ENCODE data around the gene LPAR3. TPM values are rescaled to one million over a fixed set of nuclear protein-coding genes. Genes with fewer than 3 reads are reported as not detected.

Gene LPAR3
- polyA plus RNA-seq, 3 donors = not detected

GRCh38 chr1:84772428-84772943, 120.5 kb downstream of the LPAR3 start:
- no peaks in the 10 kb centered on the region for H3K36me3 ChIP-seq (replicated peaks in 1 of 2; ENCODE audit: control insufficient read depth in 1 of 2, insufficient read depth in 2 of 2, low read length in 2 of 2)
- 36% methylated on average over 4 of the region's 6 CpGs for WGBS (ENCODE audit: insufficient coverage)

GRCh38 chr1:84771895-84772294, 121.1 kb downstream of the LPAR3 start:
- H3K36me3 ChIP-seq (replicated peaks in 1 of 2; ENCODE audit: control insufficient read depth in 1 of 2, insufficient read depth in 2 of 2, low read length in 2 of 2) = no peaks in the 10 kb centered on the region
- no CpG with 5 or more reads among the region's 2 CpGs for WGBS (ENCODE audit: insufficient coverage)
- no peak for DNase-seq
- H3K27me3 ChIP-seq (ENCODE audit: control insufficient read depth in 2 of 2, insufficient read depth in 2 of 2, low read length in 2 of 2) = no peaks in the 10 kb centered on the region
- intact Hi-C loops (cut with micrococcal nuclease) = loop anchor here in 1 of 2 donors (5.0 to 10.0 kb wide), 2 partner anchors 170 to 867 kb away; no protein-coding TSS in a partner anchor
- Mint-ChIP-seq H3K27me3 (ENCODE audit: low read depth in 3 of 3) (peaks cover 4 to 5% (median 4%) of the 10 kb centered on the region in 3 donors), H3K9me3 (no peaks in the 10 kb centered on the region), H3K4me1 (no peaks in the 10 kb centered on the region), H3K4me3 (no peak overlapping the region), H3K36me3 (no peaks in the 10 kb centered on the region), H3K27ac (no peak overlapping the region)
- no peaks in the 10 kb centered on the region for H3K4me1 ChIP-seq (ENCODE audit: control insufficient read depth in 1 of 2, insufficient read depth in 2 of 2, low read length in 2 of 2)
- no peaks in the 10 kb centered on the region for H3K79me2 ChIP-seq (ENCODE audit: insufficient read depth, low read length)
- H4K20me1 ChIP-seq (ENCODE audit: insufficient read depth, low read length) = no peaks in the 10 kb centered on the region
- H3K9ac ChIP-seq (ENCODE audit: insufficient read depth, low read length, poor library complexity, severe bottlenecking) = no peak overlapping the region
- no peak overlapping the region for H3K27ac ChIP-seq (ENCODE audit: low read depth in 1 of 2, low read length in 2 of 2)
- H3K4me3 ChIP-seq (replicated peaks in 1 of 3; ENCODE audit: low read depth in 2 of 3, low read length in 3 of 3) = no peak overlapping the region
- no peak overlapping the region for H2AFZ ChIP-seq (ENCODE audit: insufficient read depth, low read depth, low read length, poor library complexity, severe bottlenecking)
- no peaks in the 10 kb centered on the region for H3K9me3 ChIP-seq (replicated peaks in 1 of 2; ENCODE audit: control insufficient read depth in 1 of 2, insufficient read depth in 1 of 2, low read length in 2 of 2)
- TF ChIP-seq CTCF (IDR thresholded peaks at IDR 0.05) = no peak
- no peak overlapping the region for H3K4me2 ChIP-seq (replicated peaks; ENCODE audit: extremely low read depth, low read length, poor library complexity, severe bottlenecking)

More at GRCh38 chr1:84772428-84772943, 120.5 kb downstream of the LPAR3 start:
- TF ChIP-seq CTCF (IDR thresholded peaks at IDR 0.05) = peak; percentile 92
- Mint-ChIP-seq H3K4me3 (no peak overlapping the region), H3K9me3 (no peaks in the 10 kb centered on the region), H3K27me3 (ENCODE audit: low read depth in 3 of 3) (peaks cover 4 to 5% (median 4%) of the 10 kb centered on the region in 3 donors), H3K4me1 (no peaks in the 10 kb centered on the region), H3K36me3 (no peaks in the 10 kb centered on the region), H3K27ac (no peak overlapping the region)
- H3K4me2 ChIP-seq (replicated peaks; ENCODE audit: extremely low read depth, low read length, poor library complexity, severe bottlenecking) = no peak overlapping the region
- no peak overlapping the region for H3K27ac ChIP-seq (ENCODE audit: low read depth in 1 of 2, low read length in 2 of 2)
- peak; percentile 55 to 68 (median 67) for DNase-seq
- no peak overlapping the region for H2AFZ ChIP-seq (ENCODE audit: insufficient read depth, low read depth, low read length, poor library complexity, severe bottlenecking)
- H3K9ac ChIP-seq (ENCODE audit: insufficient read depth, low read length, poor library complexity, severe bottlenecking) = no peak overlapping the region
- H3K4me3 ChIP-seq (replicated peaks in 1 of 3; ENCODE audit: low read depth in 2 of 3, low read length in 3 of 3) = no peak overlapping the region
- H4K20me1 ChIP-seq (ENCODE audit: insufficient read depth, low read length) = no peaks in the 10 kb centered on the region
- no peaks in the 10 kb centered on the region for H3K4me1 ChIP-seq (ENCODE audit: control insufficient read depth in 1 of 2, insufficient read depth in 2 of 2, low read length in 2 of 2)
- no peaks in the 10 kb centered on the region for H3K79me2 ChIP-seq (ENCODE audit: insufficient read depth, low read length)
- no peaks in the 10 kb centered on the region for H3K9me3 ChIP-seq (replicated peaks in 1 of 2; ENCODE audit: control insufficient read depth in 1 of 2, insufficient read depth in 1 of 2, low read length in 2 of 2)
- H3K27me3 ChIP-seq (ENCODE audit: control insufficient read depth in 2 of 2, insufficient read depth in 2 of 2, low read length in 2 of 2) = no peaks in the 10 kb centered on the region
- intact Hi-C loops (cut with micrococcal nuclease) = loop anchor here in 1 of 2 donors (5.0 to 10.0 kb wide), 2 partner anchors 170 to 868 kb away; no protein-coding TSS in a partner anchor

Measured in CD14-positive monocyte (primary cell).